Stimulated activated naive CD8-positive, alpha-beta T cell treated with anti-CD3 and anti-CD28 coated beads, Interleukin-15, Interleukin-2, amounts not matched to agents 100 U/mL and 50 U/mL, for 24 hours (primary cell): ENCODE measurements around the gene SUGP1.

Experiments
- ATAC-seq: fragments of 150-1000 bp; cut with Tn5 transposase; one replicate; pipeline ENCODE4 v1.10.0; 2021
- DNase-seq: peaks from one replicate; pipeline ENCODE4 v3.0.0; 2021

SUGP1 gene

DNA sequence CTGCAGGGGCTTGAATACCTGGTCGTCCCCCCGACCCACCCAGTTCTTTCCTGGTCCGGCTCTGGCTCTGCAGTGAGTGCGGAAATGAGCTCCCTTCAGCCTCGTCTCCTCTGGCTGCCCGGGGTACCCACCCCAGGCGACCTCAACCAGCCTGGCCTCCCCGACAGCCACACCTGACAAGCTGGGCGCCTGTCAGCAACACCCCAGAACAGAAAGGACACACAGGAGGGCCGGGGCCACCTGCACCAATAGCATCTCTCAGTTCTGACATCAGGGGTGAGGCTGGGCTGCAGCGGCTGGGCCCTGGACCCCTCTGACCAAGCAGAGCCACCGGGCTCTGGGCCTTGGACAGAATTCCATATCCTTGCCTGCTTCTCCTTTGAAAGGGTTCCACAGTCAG lies 19.7 kb downstream of the SUGP1 start:
- DNase-seq, result no peak
- no peak for ATAC-seq

DNA sequence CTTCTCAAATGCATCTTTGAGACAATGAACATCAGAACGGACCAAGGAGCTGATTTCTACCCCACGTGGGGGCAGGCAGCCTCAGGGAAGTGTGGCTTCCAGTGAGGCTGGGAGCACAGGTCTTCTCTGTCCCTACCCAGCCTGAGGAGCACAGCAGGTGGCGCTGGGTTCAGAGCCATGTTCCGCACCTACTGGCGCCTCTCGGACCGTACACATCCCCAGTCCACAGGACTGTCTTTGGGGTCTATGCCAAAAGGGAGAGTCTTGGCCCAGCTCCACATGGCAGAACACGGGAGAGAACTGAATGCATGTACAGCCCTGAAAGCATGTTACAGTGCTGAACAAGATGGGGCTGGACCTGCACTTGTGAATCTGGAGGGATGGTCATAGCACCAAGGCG lies 22.6 kb downstream of the SUGP1 start:
- ATAC-seq, result no peak
- no peak for DNase-seq

DNA sequence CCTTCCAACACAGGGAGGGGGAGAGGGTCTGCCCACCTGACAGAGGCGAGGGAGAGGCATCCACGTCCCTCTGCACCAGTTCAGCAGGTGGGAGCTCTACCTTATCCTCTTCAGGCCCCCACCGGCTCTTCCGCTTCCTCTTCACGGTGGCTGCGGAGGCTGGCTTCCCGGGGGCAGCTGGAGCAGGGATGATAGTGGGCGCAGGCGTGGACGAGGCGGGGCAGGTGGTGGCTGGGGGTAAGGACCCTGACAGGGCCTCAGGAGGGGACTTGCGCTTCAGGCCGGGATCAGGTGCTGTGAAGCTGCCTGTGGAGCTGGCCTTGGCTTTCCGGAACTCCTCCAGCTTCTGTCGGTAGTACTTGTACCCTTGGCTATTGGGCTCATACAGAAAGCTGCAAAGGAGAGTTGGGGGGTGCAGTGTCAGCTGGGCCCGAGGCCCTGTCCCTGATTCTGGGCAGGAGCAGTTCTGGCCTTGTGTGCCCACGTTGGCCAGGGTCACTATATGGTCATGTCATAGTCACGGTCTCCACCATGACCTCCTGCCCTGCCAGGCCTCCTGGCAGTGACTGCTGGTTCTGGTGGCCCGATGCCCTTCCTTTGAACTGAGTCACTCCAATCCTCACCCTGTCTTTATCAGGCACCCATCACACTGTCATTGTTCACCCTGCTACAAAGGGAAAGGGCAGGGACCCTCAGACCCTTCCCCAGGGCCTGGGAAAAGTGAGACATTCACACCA lies 23.2 kb downstream of the SUGP1 start:
- no peak for DNase-seq
- peak; percentile 25 for ATAC-seq

DNA sequence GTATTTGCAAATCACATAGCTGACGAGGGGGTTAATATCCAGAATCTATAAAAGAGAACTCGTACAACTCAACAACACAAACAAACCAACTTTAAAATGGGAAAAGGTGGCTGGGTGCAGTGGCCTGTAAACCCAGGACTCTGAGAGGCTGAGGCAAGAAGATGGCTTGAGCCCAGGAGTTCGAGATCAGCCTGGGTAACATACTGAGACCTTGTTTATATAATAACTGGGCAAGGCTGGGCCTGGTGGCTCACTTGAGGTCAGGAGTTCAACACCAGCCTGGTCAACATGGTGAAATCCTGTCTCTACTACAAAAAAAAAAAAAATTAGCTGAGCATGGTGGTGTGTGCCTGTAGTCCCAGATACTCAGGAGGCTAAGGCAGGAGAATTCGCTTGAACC lies 25.4 kb downstream of the SUGP1 start:
- DNase-seq, result no peak
- no peak for ATAC-seq

DNA sequence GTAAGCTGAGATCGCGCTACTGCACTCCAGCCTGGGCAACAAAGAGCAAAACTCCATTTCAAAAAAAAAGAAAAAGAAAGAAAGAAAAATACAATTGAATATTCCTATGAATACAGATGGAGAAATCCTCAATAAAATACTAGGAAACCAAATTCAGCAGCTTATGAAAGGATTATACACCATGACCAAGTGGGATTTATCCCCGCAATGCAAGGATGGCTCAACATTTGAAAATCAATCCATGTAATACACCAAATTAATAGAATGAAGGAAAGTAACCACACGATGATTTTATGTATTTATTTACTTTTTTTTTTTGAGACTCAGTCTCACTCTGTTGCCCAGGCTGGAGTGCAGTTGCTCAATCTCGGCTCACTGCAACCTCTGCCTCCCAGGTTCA lies 27.7 kb downstream of the SUGP1 start:
- ATAC-seq (no peak), DNase-seq (no peak)

DNA sequence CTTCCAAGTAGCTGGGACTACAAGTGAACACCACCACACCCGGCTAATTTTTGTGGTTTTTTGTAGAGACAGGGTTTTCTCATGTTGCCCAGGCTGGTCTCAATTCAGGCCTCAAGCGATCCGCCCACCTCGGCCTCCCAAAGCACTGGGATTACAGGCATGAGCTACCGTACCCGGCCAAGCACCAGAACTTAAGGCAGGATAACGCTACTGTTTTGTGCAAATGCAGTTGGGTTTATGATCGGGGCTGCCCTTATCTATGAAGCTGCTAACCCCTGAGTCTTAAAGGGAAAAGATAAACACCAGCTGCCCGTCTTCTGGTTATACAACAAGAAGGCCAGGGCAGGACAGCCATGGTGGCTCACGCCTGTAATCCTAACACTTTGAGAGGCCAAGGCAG lies 34.6 kb downstream of the SUGP1 start:
- DNase-seq (no peak), ATAC-seq (no peak)

DNA sequence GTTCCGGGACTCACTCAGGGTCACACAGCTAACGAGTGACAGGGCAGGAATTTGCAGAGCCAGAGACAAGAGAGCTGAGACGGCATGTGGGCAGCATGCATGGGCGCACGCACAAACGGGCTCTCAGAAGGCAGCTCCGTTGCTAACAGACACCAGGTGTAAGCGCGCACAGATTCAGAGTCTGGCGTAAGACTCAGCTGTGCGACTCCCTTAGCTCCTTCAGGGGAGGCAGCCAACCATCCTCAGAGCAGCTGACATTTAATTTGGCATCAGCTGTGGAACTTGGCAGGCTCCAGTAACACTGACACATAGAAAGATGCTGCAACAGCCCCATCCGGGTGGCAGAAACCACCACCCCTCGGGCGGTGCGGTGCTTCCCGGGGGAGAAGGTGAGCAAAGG lies 39.7 kb downstream of the SUGP1 start:
- DNase-seq (no peak), ATAC-seq (no peak)

DNA sequence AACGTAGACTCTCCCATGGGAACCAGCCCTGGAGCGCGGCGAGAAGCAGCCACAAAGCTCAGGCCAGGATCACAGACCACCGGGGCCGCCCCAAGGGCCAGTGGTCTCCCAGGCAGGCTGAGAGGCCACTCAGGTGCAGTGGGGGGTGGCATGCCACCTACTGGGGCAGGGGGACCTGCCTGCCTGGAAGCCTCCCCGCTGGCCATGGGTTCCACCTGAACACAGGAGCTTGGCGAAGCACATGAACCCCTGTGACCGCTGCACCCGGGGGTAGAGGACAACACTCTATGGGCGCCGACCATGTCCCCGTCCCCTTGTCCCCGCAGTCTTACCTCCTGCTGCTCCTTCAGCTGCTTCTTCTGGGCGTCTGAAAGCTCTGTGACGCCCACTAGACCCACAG lies 40.5 kb downstream of the SUGP1 start:
- ATAC-seq, result no peak
- DNase-seq, result no peak

DNA sequence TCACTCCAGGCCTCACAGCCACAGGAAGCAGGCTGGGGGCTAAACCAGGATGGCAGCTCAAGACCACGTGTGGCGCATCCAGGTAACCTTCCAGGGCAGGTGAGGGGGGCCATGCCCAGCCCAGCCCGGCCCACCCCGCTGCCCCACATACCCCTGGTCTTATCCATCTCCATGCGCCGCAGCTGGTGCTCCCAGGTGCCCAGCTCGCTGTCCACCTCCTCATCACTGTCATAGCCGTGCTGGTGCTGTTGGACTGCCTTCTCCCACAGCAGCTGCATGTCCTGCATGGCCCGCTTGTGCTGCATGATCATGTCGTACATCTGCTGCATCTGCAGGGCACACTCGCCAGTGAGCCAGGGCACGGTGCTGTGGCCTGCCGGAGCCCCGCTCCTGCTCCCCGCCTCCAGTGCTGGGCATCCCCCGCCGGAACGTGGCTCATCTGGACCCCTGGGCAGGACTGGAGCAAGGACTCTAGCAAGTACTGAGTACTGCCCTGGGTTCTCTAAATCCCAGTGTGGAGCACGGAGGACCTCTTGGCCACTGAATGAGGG lies 41.2 kb downstream of the SUGP1 start:
- DNase-seq, result no peak
- ATAC-seq, result no peak

DNA sequence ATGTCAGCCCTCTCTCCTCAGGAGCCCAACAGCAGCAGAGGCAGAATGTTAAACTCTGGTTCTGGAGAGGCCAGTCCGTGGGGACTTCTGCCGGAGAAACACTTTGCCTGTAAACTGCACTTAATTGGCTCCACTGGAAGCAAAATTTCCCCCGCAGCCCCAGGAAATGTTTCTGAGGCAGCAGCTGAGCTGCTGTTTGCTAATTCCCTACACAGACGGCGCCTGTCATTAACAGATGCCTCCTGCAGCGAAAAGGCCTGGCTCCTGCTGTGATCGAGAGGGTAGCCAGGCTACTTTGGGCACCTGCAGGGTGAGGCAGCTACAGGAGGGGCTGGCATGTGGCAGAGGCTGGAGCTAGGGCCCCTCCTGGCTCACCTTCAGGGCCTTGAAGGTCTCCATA lies 42.0 kb downstream of the SUGP1 start:
- no peak for DNase-seq
- ATAC-seq, result no peak

DNA sequence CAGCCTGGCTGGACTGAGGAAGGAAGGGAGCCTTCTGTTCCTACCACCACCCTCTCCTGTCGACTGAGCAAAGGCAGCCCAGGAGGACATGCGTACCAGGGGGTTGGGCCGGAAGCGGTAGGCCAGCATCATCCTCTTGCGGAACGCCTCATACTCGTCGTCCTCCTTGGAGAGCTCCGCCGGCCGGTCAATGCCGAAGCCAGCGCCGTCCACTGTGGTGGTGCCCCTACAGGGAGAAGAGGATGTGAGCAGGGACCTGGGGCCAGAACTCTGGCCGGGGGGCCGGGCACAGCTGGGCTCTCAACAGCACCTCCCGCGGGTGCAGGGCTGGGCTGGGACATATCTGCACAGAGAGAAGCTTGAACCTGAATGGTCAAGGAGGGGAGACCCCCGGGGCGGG lies 43.5 kb downstream of the SUGP1 start:
- DNase-seq (no peak), ATAC-seq (no peak)

DNA sequence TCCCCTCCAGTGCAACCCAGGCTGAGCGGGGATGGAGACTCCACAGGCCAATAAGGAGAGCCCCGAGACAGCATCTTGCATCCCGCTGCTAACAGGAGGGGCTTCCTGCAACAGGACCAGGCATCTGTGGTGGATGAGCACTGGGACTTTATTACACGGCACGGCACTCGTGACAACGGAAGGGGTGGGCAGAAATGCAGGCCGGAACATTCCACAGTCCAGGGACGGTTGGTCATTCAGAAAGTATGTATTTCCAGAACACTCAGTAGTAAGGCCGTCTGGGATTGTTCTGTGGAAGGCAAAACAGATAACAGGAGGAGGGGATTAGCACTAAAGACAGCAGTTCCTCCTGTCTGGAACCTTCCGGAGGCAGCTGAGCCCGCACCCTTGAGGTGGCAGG lies 43.9 kb downstream of the SUGP1 start:
- ATAC-seq (no peak), DNase-seq (no peak)

DNA sequence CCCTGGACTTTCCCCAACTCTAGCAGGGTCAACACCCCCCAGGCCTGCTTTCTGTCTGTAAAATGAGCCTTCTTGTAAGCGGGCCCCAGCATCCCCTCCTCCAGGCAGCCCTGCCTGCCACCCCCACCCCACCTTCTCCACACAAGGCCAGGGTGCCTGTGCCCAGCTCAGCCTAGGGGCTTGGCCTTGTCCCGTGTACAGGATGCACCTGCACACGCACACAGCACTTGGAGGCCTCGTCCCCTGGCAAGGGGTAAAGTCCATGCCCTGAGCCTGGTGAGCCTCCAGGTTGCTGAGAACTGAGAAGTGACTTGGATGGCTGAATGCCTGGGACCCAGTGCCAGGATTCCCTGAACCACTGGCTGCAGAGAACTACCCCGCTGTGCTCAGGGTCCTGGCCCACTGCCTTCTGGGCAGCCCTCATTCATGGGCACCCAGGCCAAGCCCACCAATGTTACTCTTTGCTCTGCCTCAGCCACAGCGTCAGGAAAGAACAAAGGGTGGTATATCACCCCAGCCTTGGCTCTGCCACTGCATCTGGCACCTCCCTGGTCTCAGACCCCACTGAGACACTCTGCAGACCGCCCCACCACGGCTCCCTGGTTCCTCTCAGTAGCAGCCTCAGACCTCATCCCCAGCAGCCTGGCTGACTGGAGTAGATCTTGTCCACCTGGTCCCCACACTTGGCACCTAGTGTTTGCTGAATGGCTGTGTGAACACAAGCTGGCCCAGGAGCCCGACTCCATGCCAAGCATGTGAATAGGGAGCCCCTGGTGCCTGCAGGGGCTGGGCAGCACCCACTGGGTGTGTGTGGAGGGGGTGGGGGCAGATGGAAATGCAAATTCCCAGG lies 45.4 kb downstream of the SUGP1 start:
- no peak for ATAC-seq
- DNase-seq, result no peak

DNA sequence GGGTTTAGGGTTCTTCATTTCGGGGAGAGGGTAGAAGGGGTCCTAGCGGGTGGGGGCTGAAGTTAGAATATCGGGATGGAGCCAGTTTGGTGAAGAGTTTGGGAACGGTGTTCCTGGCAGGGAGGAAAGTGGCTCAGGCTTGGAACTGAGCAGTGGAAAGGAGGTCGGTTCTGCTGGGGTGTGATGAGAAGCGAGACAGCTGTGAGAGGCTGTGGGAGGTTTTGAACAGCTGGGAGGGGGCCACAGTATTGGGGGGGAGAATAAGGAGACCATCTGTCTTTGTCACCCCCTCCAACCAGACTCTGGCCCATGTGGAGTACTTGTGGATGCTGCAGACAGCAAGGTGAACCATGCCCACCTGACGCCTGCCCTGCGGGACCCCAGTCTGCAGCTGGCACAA lies 46.2 kb downstream of the SUGP1 start:
- DNase-seq (no peak), ATAC-seq (no peak)

DNA sequence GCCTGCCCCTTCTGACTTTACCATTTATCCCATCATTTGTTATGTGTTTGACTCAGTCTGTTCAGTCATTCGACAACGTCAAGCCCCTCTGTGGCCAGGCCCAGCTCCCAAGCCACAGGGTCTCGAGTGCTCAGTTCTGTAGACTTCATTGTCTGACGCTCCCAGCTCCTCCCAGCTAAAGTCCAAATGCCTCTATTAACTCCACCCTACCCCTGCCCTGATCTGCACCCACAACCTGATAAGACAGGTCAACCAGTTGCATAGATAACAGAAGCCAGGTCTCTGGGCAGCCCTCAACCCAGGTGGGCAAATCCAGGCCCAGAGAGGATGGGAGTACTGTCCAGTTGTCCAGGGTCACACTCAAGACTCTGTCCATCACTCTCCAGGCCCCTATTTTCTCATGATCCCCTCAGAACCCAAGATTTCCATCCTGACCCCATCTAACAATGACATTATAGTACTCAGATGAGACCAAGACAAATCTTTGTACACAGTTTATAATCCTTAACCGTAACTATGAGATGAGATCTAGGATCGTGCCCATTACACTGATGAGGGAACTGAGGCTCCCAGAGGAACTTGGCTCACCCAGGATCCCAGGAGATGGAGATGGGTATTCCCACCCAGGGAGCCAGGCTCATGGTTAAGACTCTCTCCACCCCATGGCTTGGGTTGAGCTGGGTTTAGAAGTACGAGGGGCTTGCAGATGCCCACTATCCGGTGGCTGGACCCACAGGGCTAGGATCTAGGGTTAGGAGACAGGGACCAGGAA lies 48.3 kb downstream of the SUGP1 start:
- DNase-seq, result no peak
- ATAC-seq, result no peak

DNA sequence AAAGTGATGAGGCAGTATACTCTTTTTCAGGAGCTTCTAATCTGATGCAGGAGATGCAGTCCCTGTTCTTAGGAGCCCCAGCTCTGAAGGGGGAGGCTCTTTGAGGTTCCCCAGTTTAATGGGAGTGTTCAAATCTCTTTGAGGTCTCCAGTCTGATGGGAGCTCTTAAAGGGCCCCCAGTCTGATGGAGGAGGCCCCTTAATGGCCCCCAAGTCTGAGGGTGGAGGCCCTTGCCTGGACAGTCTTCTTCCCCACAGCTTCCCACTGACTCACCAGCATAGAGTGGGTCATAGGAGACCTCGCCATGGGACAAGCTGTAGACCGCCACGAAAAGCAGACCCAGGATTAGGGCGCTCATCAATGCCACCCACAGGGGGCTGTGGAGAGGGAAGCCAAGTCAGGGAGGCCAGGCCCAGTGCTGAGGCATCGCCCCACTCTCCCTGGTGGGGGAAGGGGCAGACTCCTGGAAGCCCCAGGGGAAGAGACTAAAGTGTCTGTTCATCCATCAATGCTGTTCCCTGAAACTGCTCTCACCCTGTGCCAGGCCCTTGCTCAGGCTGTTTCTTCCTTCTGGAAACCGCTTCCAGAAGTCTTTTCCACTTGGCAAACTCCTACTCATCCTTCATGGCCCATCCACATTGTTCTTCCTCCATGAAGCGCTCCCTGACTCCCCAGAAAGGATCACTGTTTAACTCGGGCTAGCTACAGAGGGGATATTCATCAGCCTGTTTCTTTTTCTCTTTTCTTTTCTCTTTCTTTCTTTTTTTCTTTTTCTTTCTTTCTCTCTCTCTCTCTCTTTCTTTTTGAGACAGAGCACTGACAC lies 49.3 kb downstream of the SUGP1 start:
- no peak for DNase-seq
- no peak for ATAC-seq

DNA sequence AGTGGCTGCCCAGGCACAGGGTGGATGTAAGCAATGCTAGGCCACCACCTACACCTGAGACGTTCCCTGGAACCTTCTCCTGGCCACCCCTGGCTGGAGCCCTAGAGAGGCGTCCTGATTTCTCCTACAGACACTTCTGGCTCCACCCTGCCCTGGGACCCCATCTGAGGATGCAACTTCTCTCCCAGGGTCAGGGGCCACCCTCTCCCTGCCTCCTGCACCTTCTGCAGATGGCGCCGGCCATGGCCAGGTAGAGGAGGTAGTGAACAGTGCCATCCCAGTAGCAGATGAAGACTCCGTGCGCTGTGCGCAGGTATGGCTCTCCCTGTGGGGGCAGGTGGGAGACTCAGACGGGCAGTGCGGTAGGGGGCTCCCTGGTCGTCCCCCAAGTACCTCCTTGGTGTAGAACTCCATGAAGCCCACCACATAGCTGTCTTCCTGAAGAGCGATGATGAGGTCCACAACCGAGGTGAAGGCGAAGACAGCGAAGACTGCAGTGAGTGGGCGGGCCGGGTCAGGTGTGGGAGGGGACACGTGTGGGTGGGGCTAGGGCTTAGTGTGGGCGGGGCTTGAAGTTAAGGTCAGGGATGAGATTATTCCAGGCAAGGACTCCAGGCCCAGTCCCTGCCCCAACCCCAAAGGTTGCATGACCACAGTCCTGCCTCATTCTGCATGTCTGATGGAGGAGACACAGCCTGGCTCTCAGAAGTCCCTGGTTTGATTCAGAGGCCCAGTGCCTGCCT lies 50.2 kb downstream of the SUGP1 start:
- ATAC-seq (no peak), DNase-seq (no peak)

DNA sequence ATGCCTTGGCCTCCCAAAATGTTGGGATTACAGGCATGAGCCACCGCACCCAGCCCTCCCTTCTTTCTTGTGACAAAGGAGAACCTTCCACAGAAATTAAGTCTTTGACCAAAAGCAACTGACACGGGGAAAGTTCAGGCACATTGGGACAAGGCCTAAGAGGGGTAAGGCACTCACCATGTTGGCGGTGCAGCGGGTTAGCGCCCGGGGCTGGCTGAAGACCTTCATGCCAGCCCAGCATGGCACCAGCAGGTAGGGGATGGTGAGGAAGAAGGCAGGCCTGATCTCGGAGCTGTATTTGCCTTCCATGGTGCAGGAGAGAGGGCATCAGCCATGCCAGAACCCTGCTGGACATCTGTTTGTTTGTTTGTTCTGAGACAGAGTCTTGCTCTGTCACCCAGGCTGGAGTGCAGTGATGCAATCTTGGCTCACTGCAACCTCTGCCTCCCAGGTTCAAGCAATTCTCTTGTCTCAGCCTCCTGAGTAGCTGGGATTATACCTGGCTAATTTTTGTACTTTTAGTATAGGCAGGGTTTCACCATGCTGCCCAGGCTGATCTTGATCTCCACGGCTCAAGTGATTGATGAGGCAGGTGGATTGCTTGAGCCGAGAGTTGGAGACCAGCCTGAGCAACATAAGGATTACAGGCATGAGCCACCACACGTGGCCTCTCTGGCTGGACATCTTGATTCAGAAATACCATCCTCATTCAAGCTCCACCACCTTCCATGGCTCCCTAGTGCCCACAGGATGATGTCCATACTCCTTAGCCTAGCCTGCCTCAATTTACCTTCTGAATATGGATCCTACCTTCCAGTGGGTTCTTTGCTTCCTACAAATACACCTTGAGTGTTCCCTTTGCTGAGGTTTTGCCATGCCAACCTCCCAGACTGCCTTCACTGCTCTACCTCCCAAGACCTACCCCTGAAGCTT lies 51.6 kb downstream of the SUGP1 start:
- ATAC-seq, result no peak

DNA sequence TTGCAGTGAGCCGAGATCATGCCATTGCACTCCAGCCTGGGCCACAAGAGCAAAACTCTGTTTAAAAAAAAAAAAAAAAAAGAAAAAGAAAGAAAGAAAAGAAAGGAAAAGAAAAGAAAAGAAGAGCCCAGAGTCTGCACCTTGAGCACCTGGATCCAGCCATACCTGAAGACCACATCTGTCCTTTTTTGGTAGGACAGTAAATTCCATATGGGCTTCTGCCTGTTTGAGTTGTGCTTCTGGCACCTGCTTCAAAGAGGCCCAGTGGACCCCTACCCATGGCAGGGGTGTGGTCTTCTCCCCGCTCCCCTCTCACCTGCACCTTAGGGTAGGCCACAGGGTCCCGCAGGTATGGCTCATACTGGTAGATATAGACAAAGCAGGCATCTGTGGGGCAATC lies 53.0 kb downstream of the SUGP1 start:
- no peak for ATAC-seq
- DNase-seq, result no peak

More for the DNA sequence above, 51.6 kb downstream of the SUGP1 start:
- no peak for DNase-seq

DNA sequence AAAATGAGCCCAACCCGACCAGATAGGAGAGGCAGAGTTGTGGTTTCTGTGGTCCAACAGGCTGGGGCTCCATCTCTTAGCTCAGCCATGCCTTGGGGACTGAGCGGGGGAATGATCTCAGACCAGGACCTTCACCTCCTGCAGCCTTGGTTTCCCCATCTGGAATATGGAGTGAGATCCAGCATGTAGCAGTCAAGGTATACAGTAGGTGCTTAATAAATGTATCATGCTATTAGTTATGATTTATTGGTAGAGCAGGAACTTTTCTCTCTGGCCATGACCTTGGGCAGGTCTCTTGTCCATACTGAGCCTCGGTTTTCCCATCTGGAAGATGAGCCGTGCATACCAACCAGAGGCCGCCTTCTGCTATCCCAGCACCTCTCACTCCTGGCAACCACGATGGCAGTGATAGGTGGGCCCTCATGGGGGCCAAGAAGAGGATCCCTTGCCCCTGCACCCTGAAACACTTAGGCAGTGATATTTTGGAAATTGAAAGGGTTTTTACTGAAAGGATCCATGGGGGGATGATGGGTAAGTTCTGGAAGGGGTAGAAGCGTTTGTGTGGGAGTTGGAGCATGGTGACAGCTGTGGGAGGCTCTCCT lies 56.3 kb downstream of the SUGP1 start:
- DNase-seq (no peak), ATAC-seq (no peak)
